Measurements from ENCODE around the gene TGIF2. TPM values are rescaled to one million over a fixed set of nuclear protein-coding genes. Genes with fewer than 3 reads are reported as not detected.

TGIF2 gene
- total RNA-seq: 44.3 and 50.6 TPM in 2 replicates

- Mint-ChIP-seq H3K4me1 (ENCODE audit: low read depth) (peaks cover 34% of the 10 kb centered on the region), H3K36me3 (ENCODE audit: low read depth) (peaks cover 26% of the 10 kb centered on the region), H3K27me3 (ENCODE audit: low read depth) (no peaks in the 10 kb centered on the region), H3K9me3 (no peaks in the 10 kb centered on the region), H3K4me3 (ENCODE audit: low read depth) (peak within 1 kb of the TSS; percentile 97), H3K27ac (peak within 1 kb of the TSS; percentile 99)
- intact Hi-C loops (cut with micrococcal nuclease): loop anchor here (1.0 to 2.0 kb wide), 4 partner anchors 16 to 72 kb away; partner anchors contain the start of gene RAB5IF
- peak; percentile 78 for DNase-seq (ENCODE audit: low spot score)
These were observed at the start of gene TGIF2 for GRCh38 chr20:36573103-36573797. TSS of gene TGIF2 (plus strand) at chr20:36573597. CDS start at chr20:36578775, 5,178 bp downstream.

DNA sequence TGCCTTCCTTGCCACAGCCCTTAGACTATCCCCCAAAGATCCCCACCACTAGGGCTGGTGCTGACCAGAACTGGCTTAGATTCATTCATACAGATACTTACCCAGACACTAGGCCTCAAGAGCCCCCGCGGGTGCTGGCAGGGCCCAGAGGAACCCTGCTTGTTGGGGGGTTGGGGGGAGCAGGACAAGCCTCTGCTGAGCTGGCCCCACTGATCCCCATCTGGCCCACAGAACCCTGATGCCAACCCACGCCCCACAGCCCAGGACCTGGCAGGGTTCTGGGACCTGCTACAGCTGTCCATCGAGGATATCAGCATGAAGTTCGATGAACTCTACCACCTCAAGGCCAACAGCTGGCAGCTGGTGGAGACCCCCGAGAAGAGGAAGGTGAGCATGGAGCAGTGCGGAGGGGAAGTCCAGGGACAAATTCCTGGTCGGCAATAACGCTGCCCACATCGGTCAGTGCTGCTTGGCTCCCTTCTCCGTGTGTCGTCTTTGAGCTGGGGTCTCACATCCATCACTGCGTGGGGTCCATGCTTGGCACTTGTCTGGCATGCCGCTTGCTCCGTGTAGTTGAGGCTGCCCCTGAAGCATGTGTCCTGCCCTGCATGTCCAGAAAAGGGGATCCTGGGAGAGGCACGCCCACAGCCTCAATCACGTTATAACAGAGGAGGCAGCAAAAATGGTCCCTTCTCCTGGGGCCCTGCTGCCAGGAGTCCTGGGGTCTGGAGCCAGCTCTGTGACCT, 47.6 kb upstream of the TGIF2 start:
- intact Hi-C loops (cut with micrococcal nuclease): no loop called here
- DNase-seq (ENCODE audit: low spot score): no peak
- peaks cover 17% of the 10 kb centered on the region for H3K36me3 Mint-ChIP-seq (ENCODE audit: low read depth)
- H3K4me1 Mint-ChIP-seq (ENCODE audit: low read depth): peaks cover 5% of the 10 kb centered on the region
- H3K27me3 Mint-ChIP-seq (ENCODE audit: low read depth): no peaks in the 10 kb centered on the region
- H3K27ac Mint-ChIP-seq: no peak overlapping the region
- H3K9me3 Mint-ChIP-seq: no peaks in the 10 kb centered on the region
- no peak overlapping the region for H3K4me3 Mint-ChIP-seq (ENCODE audit: low read depth)

DNA sequence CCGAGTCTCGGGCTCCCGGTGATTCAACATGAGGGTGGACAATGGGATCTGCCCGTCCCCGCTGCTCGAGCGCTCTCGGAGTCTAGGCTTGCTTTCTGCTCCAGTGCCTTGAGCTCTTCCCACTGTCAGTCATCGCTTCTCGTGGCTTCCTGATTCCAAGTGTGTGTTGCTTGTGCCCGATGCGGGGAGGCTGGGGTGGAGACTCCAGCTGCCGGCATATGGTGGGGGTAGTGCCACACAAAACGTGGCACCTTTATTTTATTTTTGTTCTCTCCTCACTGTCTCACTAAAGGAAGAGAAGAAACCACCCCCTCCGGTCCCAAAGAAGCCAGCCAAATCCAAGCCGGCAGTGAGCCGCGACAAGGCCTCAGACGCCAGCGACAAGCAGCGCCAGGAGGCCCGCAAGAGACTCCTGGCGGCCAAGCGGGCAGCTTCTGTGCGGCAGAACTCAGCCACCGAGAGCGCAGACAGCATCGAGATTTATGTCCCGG, 46.8 kb upstream of the TGIF2 start:
- Mint-ChIP-seq H3K36me3 (ENCODE audit: low read depth) (peaks cover 16% of the 10 kb centered on the region), H3K4me3 (ENCODE audit: low read depth) (no peak overlapping the region), H3K9me3 (no peaks in the 10 kb centered on the region), H3K27ac (no peak overlapping the region), H3K27me3 (ENCODE audit: low read depth) (no peaks in the 10 kb centered on the region), H3K4me1 (ENCODE audit: low read depth) (peaks cover 3% of the 10 kb centered on the region)
- intact Hi-C loops (cut with micrococcal nuclease): no loop called here
- no peak for DNase-seq (ENCODE audit: low spot score)

DNA sequence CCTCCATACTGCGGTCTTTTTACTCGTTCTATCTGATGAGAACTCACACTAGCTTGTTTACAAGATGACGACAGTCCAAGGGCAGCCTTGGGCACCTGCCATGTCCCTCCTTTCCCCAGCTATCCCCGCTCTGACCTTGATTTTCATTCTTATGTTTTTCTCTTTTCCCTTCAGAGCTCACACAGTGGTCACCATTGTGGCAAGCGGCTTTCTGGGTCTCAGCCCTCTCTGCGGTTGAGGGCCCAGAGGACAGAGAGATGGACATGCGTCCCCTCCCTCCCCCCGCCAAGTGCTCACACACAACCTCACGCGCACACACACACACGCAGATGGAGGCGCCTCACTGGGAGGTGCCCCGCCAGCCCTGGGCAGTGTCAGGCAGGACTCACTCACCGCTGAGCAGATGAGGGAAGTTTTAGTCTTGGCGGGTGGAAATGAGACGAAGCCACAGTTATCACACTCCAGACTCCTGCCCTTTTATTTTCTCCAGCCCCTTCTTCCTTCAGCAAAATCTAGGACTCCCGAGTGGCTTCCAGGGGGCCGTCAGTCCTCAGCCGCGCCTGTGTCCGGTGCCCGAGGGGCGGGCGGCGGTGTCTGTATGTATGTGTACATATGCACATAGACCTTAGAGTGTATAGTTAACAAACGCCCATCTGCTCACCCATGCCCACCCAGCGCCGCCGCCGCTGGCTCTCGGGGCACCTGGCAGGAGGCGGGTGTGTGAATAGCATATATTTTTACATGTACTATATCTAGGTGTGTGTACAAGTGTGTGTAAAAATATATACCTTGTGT, 45.9 kb upstream of the TGIF2 start:
- Mint-ChIP-seq H3K4me1 (ENCODE audit: low read depth) (no peaks in the 10 kb centered on the region), H3K36me3 (ENCODE audit: low read depth) (peaks cover 10% of the 10 kb centered on the region), H3K27ac (no peak overlapping the region), H3K27me3 (ENCODE audit: low read depth) (no peaks in the 10 kb centered on the region), H3K9me3 (no peaks in the 10 kb centered on the region), H3K4me3 (ENCODE audit: low read depth) (no peak overlapping the region)
- intact Hi-C loops (cut with micrococcal nuclease): no loop called here
- DNase-seq (ENCODE audit: low spot score): no peak

GRCh38 chr20:36528176-36528874, 45.1 kb upstream of the TGIF2 start:
- no peaks in the 10 kb centered on the region for H3K9me3 Mint-ChIP-seq
- H3K4me1 Mint-ChIP-seq (ENCODE audit: low read depth): no peaks in the 10 kb centered on the region
- DNase-seq (ENCODE audit: low spot score): no peak
- no peak overlapping the region for H3K4me3 Mint-ChIP-seq (ENCODE audit: low read depth)
- H3K36me3 Mint-ChIP-seq (ENCODE audit: low read depth): peaks cover 10% of the 10 kb centered on the region
- no peak overlapping the region for H3K27ac Mint-ChIP-seq
- H3K27me3 Mint-ChIP-seq (ENCODE audit: low read depth): no peaks in the 10 kb centered on the region
- intact Hi-C loops (cut with micrococcal nuclease): no loop called here

- DNase-seq (ENCODE audit: low spot score): no peak
- intact Hi-C loops (cut with micrococcal nuclease): no loop called here
- no peaks in the 10 kb centered on the region for H3K9me3 Mint-ChIP-seq
- H3K4me1 Mint-ChIP-seq (ENCODE audit: low read depth): no peaks in the 10 kb centered on the region
- H3K27me3 Mint-ChIP-seq (ENCODE audit: low read depth): no peaks in the 10 kb centered on the region
- no peak overlapping the region for H3K4me3 Mint-ChIP-seq (ENCODE audit: low read depth)
- no peak overlapping the region for H3K27ac Mint-ChIP-seq
- peaks cover 9% of the 10 kb centered on the region for H3K36me3 Mint-ChIP-seq (ENCODE audit: low read depth)
These were observed 44.5 kb upstream of the TGIF2 start for GRCh38 chr20:36528875-36529417.

DNA sequence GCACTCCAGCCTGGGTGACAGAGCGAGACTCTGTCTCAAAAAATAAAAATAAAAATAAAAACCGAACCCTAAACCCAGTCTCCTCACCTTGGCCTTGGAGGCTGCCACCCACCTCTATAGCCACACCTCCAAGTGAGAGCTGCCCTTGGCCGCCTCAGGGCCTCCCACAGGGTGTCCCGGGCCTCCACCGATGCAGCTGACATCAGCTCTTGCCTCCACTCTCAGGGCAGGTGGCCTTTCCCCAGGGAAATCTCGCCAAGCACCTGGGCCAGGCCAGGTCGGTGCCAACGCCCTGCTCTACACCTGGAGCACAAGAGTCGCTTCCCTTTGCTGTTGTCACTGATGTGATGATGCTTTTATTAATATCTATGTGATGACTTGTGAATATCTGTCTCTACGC, 41.0 kb upstream of the TGIF2 start:
- DNase-seq (ENCODE audit: low spot score): no peak
- H3K4me3 Mint-ChIP-seq (ENCODE audit: low read depth): no peak overlapping the region
- intact Hi-C loops (cut with micrococcal nuclease): no loop called here
- H3K4me1 Mint-ChIP-seq (ENCODE audit: low read depth): no peaks in the 10 kb centered on the region
- no peaks in the 10 kb centered on the region for H3K36me3 Mint-ChIP-seq (ENCODE audit: low read depth)
- H3K27ac Mint-ChIP-seq: no peak overlapping the region
- H3K9me3 Mint-ChIP-seq: no peaks in the 10 kb centered on the region
- no peaks in the 10 kb centered on the region for H3K27me3 Mint-ChIP-seq (ENCODE audit: low read depth)

DNA sequence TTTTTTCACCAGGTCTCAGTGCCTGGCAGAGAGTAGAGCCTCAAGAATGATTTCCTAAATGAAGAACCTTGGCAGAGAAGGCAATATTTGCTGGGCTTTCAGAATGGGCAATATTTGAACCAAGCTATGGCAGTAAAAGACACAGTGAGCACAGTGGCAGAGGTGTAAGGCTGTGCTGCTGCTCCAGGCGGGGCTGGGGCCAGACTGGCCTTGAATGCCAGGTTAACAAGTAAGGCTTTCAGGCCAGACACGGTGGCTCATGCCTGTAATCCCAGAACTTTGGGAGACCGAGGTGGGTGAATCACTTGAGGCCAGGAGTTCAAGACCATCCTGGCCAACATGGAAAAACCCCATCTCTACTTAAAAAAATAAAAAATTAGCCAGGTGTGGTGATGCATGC, 40.6 kb upstream of the TGIF2 start:
- no peaks in the 10 kb centered on the region for H3K9me3 Mint-ChIP-seq
- no peaks in the 10 kb centered on the region for H3K36me3 Mint-ChIP-seq (ENCODE audit: low read depth)
- H3K4me3 Mint-ChIP-seq (ENCODE audit: low read depth): no peak overlapping the region
- H3K4me1 Mint-ChIP-seq (ENCODE audit: low read depth): no peaks in the 10 kb centered on the region
- H3K27me3 Mint-ChIP-seq (ENCODE audit: low read depth): no peaks in the 10 kb centered on the region
- DNase-seq (ENCODE audit: low spot score): no peak
- intact Hi-C loops (cut with micrococcal nuclease): no loop called here
- no peak overlapping the region for H3K27ac Mint-ChIP-seq

DNA sequence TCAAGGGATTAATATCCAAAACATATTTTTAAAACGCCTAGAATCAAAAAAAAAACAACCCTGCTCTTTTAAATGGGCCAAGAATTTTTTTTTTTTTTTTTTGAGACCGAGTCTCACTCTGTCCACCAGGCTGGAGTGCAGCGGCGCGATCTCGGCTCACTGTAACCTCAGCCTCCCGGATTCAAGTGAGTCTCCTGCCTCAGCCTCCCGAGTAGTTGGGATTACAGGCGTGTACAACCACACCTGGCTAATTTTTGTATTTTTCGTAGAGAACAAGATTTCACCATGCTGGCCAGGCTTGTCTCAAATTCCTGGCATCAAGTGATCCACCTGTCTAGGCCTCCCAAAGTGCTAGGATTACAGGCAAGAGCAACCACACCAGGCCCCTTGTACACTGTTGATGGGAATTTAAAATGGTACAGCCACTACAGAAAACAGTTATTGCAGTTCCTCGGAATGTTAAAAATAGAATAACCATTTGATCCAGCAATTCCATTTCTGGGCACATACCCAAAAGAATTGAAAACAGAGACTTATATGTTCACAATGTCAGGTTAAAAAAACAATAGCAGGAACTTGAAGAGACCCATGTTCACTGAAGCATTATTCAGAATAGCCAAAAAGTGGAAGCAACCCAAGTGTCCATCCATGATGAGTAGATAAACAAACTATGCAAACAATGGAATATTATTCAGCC, 35.2 kb upstream of the TGIF2 start:
- intact Hi-C loops (cut with micrococcal nuclease): no loop called here
- DNase-seq (ENCODE audit: low spot score): no peak
- Mint-ChIP-seq H3K9me3 (no peaks in the 10 kb centered on the region), H3K36me3 (ENCODE audit: low read depth) (no peaks in the 10 kb centered on the region), H3K4me3 (ENCODE audit: low read depth) (no peak overlapping the region), H3K27ac (no peak overlapping the region), H3K27me3 (ENCODE audit: low read depth) (no peaks in the 10 kb centered on the region), H3K4me1 (ENCODE audit: low read depth) (no peaks in the 10 kb centered on the region)

- Mint-ChIP-seq H3K4me1 (ENCODE audit: low read depth) (no peaks in the 10 kb centered on the region), H3K27ac (no peak overlapping the region)
- intact Hi-C loops (cut with micrococcal nuclease): no loop called here
These were observed 32.7 kb upstream of the TGIF2 start for GRCh38 chr20:36540551-36541211.

GRCh38 chr20:36541227-36541767, 32.1 kb upstream of the TGIF2 start, which contains the start of gene MYL9:
TSS of gene MYL9 (plus strand) at chr20:36541519. CDS start at chr20:36544885, 3,366 bp downstream.
- Mint-ChIP-seq H3K4me1 (ENCODE audit: low read depth) (no peaks in the 10 kb centered on the region), H3K27me3 (ENCODE audit: low read depth) (no peaks in the 10 kb centered on the region), H3K27ac (no peak within 1 kb of the TSS), H3K36me3 (ENCODE audit: low read depth) (no peaks in the 10 kb centered on the region), H3K9me3 (no peaks in the 10 kb centered on the region), H3K4me3 (ENCODE audit: low read depth) (no peak within 1 kb of the TSS)
- intact Hi-C loops (cut with micrococcal nuclease): no loop called here
- DNase-seq (ENCODE audit: low spot score): no peak

More at GRCh38 chr20:36540551-36541211, 32.7 kb upstream of the TGIF2 start:
- no peak for DNase-seq (ENCODE audit: low spot score)
- Mint-ChIP-seq H3K4me3 (ENCODE audit: low read depth) (no peak overlapping the region), H3K9me3 (no peaks in the 10 kb centered on the region), H3K27me3 (ENCODE audit: low read depth) (no peaks in the 10 kb centered on the region), H3K36me3 (ENCODE audit: low read depth) (no peaks in the 10 kb centered on the region)
